PC-9 (cell line): Measurements from ENCODE around the gene SARS2. TPM values are rescaled to one million over a fixed set of nuclear protein-coding genes. Genes with fewer than 3 reads are reported as not detected.
"Not testable (repeated sequence)": the region's sequence is repeated elsewhere in the genome, so short reads cannot be mapped to it uniquely, and the experiment has no call there.

Experiments
- BruUV-seq: library from RNA; stranded (reverse); fragments of 400-500 nt; replicated peaks from 2 replicates; lab custom pipeline; 2021; lab: Mats Ljungman, UMichigan
- CTCF ChIA-PET: fragments of 300-600 bp; sonication (Branson Sonifier 250); formaldehyde crosslinking; loops from one replicate; lab custom pipeline; 2022; ENCODE audit warnings: antibody characterized with exemption; lab: Charles Lee
- POLR2A ChIA-PET: fragments of 300-600 bp; sonication (Branson Sonifier 250); formaldehyde crosslinking; loops from one replicate; lab custom pipeline; 2022; ENCODE audit warnings: antibody characterized with exemption; ENCODE audit not compliant: unreplicated experiment; lab: Charles Lee
- DNase-seq, 2 experiments: peaks; one replicate each; pipeline versions ENCODE4 v3.0.0 to v3.0.0-alpha.2; 2015 to 2022; ENCODE audit warnings: mixed read lengths in 1 of 2
- H2AFZ ChIP-seq: fragments of 200-600 bp; sonication (generic); 2 replicates; pipeline ENCODE4 v1.8.1; 2017; ENCODE audit warnings: antibody characterized with exemption
- H3F3A ChIP-seq: fragments of 200-600 bp; sonication (generic); 2 replicates; pipeline ENCODE4 v1.8.1; 2017; ENCODE audit warnings: antibody characterized with exemption, mild to moderate bottlenecking, low read depth; ENCODE audit not compliant: insufficient read depth
- H3K27ac ChIP-seq: fragments of 200-600 bp; sonication (generic); 2 replicates; pipeline ENCODE4 v1.6.1; 2016; ENCODE audit warnings: mixed run types
- H3K27me3 ChIP-seq: fragments of 200-600 bp; sonication (generic); 2 replicates; pipeline ENCODE4 v1.6.1; 2016; ENCODE audit warnings: low read depth, mixed run types; ENCODE audit not compliant: insufficient read depth
- H3K36me3 ChIP-seq: fragments of 200-600 bp; sonication (generic); 2 replicates; pipeline ENCODE4 v1.6.1; 2016; ENCODE audit warnings: low read depth, mixed run types
- H3K4me1 ChIP-seq: fragments of 200-600 bp; sonication (generic); replicated peaks from 2 replicates; pipeline ENCODE4 v1.6.1; 2016; ENCODE audit warnings: mixed run types; ENCODE audit not compliant: insufficient read depth
- H3K4me2 ChIP-seq: fragments of 200-600 bp; sonication (generic); 2 replicates; pipeline ENCODE4 v1.6.1; 2017; ENCODE audit warnings: mixed run types
- H3K4me3 ChIP-seq: fragments of 200-600 bp; sonication (generic); 2 replicates; pipeline ENCODE4 v1.6.1; 2016; ENCODE audit warnings: mixed run types
- H3K79me2 ChIP-seq: fragments of 200-600 bp; sonication (generic); 2 replicates; pipeline ENCODE4 v1.6.1; 2017; ENCODE audit warnings: low read depth, mixed run types
- H3K9me2 ChIP-seq: fragments of 200-600 bp; sonication (generic); 2 replicates; pipeline ENCODE4 v1.8.1; 2017; ENCODE audit warnings: mild to moderate bottlenecking; ENCODE audit not compliant: insufficient read depth
- H3K9me3 ChIP-seq: fragments of 200-600 bp; sonication (generic); 2 replicates; pipeline ENCODE4 v1.8.1; 2016; ENCODE audit warnings: low read depth; ENCODE audit not compliant: insufficient read depth
- H4K20me1 ChIP-seq: fragments of 200-600 bp; sonication (generic); 2 replicates; pipeline ENCODE4 v1.8.1; 2017; ENCODE audit not compliant: insufficient read depth
- CTCF ChIP-seq: fragments of 200-600 bp; sonication (generic); conservative IDR thresholded peaks from 2 replicates; pipeline ENCODE4 v1.6.1; 2017; ENCODE audit warnings: mixed run types, antibody characterized with exemption, mild to moderate bottlenecking, moderate library complexity
- EZH2 ChIP-seq: fragments of 200-600 bp; sonication (generic); IDR thresholded peaks from 2 replicates; pipeline ENCODE4 v1.8.0; 2017; ENCODE audit warnings: antibody characterized with exemption, low read depth
- intact Hi-C: fragments of 100-400 bp; cut with micrococcal nuclease; formaldehyde crosslinking; loops from one replicate; pipeline ENCODE4 v1.10.0; 2022; ENCODE audit not compliant: unreplicated experiment
- total RNA-seq: library from RNA; stranded (reverse); gene quantifications from 2 replicates; pipeline ENCODE4 v1.2.3, GENCODE V29; 2021

Gene SARS2
- total RNA-seq, 1 experiment from 2014 or later = 33.7 TPM

GRCh38 chr19:38944981-38945506, 14.5 kb upstream of the SARS2 start:
- ChIA-PET CTCF (no interaction called here), POLR2A (interaction anchor here (0.6 kb wide), 1 partner anchor 421 kb away, joined by 4 read pairs; no protein-coding TSS in a partner anchor)
- Histone ChIP-seq H3K79me2 (no peaks in the 10 kb centered on the region), H2AFZ (no peak overlapping the region), H3F3A (peaks cover 8% of the 10 kb centered on the region; the same call in 1 of the 2 replicates), H3K9me3 (no peaks in the 10 kb centered on the region), H4K20me1 (no peaks in the 10 kb centered on the region), H3K4me2 (no peak overlapping the region), H3K4me3 (no peak overlapping the region), H3K4me1 (no peaks in the 10 kb centered on the region), H3K27ac (no peak overlapping the region), H3K9me2 (no peaks in the 10 kb centered on the region), H3K27me3 (no peaks in the 10 kb centered on the region), H3K36me3 (no peaks in the 10 kb centered on the region)
- BruUV-seq = no TSS peak
- DNase-seq = no peak
- intact Hi-C loops = no loop called here
- TF ChIP-seq EZH2 (no peak), CTCF (no peak)

- intact Hi-C loops = no loop called here
- Histone ChIP-seq H3K9me2 (no peaks in the 10 kb centered on the region), H3K4me2 (no peak overlapping the region), H2AFZ (no peak overlapping the region), H3K4me3 (no peak overlapping the region), H3K36me3 (no peaks in the 10 kb centered on the region), H3F3A (peaks cover 3% of the 10 kb centered on the region; the same call in 1 of the 2 replicates), H4K20me1 (no peaks in the 10 kb centered on the region), H3K9me3 (no peaks in the 10 kb centered on the region), H3K27ac (no peak overlapping the region), H3K4me1 (no peaks in the 10 kb centered on the region), H3K79me2 (no peaks in the 10 kb centered on the region), H3K27me3 (no peaks in the 10 kb centered on the region)
- ChIA-PET CTCF (interaction anchor here (0.7 kb wide), 1 partner anchor 24 kb away, joined by 10 read pairs; no protein-coding TSS in a partner anchor), POLR2A (no interaction called here)
- TF ChIP-seq CTCF = no peak
- TF ChIP-seq EZH2 = no peak
- BruUV-seq = no TSS peak
- no peak for DNase-seq
Observed at GRCh38 chr19:38942471-38943181, 12.1 kb upstream of the SARS2 start.

- intact Hi-C loops = no loop called here
- H3K4me1 ChIP-seq = no peaks in the 10 kb centered on the region
- CTCF ChIA-PET = no interaction called here
- H2AFZ ChIP-seq = no peak overlapping the region
- no peak overlapping the region for H3K27ac ChIP-seq
- H3K4me2 ChIP-seq = no peak overlapping the region
- POLR2A ChIA-PET = no interaction called here
- H3K4me3 ChIP-seq = no peak overlapping the region
- no peaks in the 10 kb centered on the region for H4K20me1 ChIP-seq
- H3K79me2 ChIP-seq = no peaks in the 10 kb centered on the region
- no peaks in the 10 kb centered on the region for H3K27me3 ChIP-seq
- H3K36me3 ChIP-seq = no peaks in the 10 kb centered on the region
- no TSS peak for BruUV-seq
- TF ChIP-seq EZH2 = no peak
- TF ChIP-seq CTCF = no peak
- H3K9me3 ChIP-seq = no peaks in the 10 kb centered on the region
- 0 out of 2 replicates have a peak, but pooled peaks cover 2% of the 10 kb centered on the region for H3F3A ChIP-seq
- H3K9me2 ChIP-seq = no peaks in the 10 kb centered on the region
- DNase-seq = no peak
Observed at GRCh38 chr19:38941979-38942378, 11.4 kb upstream of the SARS2 start.

GRCh38 chr19:38941466-38941865, 10.9 kb upstream of the SARS2 start:
- H3F3A ChIP-seq, H4K20me1 ChIP-seq, H3K36me3 ChIP-seq, POLR2A ChIA-PET, H3K27me3 ChIP-seq, DNase-seq, H3K27ac ChIP-seq, H3K4me3 ChIP-seq, H3K4me1 ChIP-seq, H3K9me2 ChIP-seq, BruUV-seq, H2AFZ ChIP-seq, H3K4me2 ChIP-seq, CTCF ChIA-PET, intact Hi-C loops, H3K9me3 ChIP-seq, H3K79me2 ChIP-seq: not testable (repeated sequence)
